ENCODE results near the gene SHISA9.

DNA sequence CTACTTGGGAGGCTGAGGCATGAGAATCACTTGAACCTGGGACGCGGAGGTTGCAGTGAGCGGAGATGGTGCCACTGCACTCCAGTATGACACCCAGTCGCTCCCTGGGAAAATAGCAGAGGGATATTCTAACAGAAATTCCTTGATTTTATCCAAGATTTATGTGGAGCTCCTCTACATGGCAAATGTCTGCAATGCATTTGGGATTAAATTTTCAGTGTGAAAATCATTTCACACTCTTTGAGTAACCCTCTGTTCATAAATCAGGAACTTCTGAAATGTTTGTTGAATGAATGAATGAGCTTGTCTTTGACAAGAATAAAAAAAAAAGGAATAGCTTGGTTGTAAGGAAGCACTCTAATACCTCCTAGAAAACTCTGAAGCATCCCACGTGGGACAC, 305.8 kb downstream of the SHISA9 start:
- TF ChIP-seq CTCF (IDR thresholded peaks at IDR 0.05): no peak
- no peak for TF ChIP-seq POLR2A (IDR thresholded peaks at IDR 0.05)
- TF ChIP-seq POLR2AphosphoS5 (IDR thresholded peaks at IDR 0.05): no peak

Data from prostate gland (tissue), 2 donors.